HG02840 (cell line): Measurements from ENCODE around the gene LHX1.

Experiments used
- ATAC-seq: cut with Tn5 transposase; IDR thresholded peaks from one replicate; pipeline ENCODE4 v1.9.1; 2021; ENCODE audit warnings: mild to moderate bottlenecking, moderate library complexity, moderate number of reproducible peaks; ENCODE audit not compliant: unreplicated experiment, low FRiP score

Gene LHX1

GRCh38 chr17:36937001-36937958 is at the start of gene LHX1:
TSS of gene LHX1 (plus strand) at chr17:36937475. CDS start at chr17:36938198, 723 bp downstream.
- no peak for ATAC-seq

DNA sequence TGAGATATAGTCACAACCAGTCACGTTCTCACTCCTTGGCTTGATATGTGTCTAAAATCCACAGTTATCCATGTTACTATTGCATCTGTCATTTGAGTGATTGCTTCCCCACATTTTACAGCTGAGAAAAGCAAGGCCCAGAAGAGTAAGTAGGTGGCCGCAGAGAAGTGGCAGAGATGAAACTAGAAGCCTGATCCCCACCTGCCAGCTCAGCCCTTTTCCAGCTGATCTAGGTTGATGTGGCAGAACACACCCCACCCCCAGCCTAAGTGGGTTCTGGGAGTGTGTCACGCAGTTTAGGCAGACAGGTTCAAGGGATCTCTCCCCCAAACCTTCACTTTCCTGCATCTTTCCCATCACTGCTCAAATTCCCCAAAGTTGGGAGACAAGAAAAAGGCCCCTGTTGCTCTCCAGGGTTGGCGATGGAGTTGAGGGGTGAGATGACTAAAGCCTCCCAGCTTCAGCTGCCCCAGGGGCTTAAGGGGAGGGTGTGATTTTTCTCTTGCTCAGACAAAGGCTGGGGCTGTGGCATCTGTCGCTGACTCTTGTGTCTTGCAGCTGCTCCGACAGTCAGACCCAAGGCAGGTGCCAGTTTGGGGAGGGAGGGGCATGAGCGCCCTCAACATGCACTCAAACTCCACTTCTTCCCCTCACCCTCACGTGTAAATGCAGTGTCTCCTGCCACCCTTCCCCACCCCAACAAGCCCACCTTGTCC is 48.9 kb upstream of the LHX1 start:
- no peak for ATAC-seq

DNA sequence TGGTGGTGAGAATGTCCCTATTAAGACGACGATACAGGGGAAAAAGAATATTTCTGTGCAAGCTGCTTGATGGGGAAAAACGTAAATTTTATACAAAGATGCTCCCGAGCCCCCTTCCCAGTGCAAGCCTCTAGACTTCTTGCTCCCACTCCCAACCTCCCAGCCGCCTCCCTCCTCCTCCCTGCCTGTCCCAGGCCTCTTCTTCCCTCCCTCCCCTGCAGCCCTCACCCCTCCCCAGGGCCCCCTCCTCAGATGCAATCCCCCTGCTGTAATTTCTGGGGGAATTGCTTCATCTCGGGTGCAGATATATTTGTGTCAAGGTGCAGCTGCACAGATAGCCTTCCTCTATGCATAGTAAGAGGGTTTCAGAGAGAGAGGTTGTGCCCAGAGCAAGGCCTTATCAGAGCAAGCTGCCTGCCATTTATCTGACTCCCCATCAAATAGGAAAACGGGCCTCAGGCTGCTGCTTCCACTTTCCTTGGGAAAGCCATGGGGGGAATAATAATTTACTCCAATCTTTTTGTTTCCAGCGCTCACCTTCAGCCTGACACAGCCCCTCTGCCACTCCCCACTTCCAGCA is 47.4 kb upstream of the LHX1 start:
- no peak for ATAC-seq

DNA sequence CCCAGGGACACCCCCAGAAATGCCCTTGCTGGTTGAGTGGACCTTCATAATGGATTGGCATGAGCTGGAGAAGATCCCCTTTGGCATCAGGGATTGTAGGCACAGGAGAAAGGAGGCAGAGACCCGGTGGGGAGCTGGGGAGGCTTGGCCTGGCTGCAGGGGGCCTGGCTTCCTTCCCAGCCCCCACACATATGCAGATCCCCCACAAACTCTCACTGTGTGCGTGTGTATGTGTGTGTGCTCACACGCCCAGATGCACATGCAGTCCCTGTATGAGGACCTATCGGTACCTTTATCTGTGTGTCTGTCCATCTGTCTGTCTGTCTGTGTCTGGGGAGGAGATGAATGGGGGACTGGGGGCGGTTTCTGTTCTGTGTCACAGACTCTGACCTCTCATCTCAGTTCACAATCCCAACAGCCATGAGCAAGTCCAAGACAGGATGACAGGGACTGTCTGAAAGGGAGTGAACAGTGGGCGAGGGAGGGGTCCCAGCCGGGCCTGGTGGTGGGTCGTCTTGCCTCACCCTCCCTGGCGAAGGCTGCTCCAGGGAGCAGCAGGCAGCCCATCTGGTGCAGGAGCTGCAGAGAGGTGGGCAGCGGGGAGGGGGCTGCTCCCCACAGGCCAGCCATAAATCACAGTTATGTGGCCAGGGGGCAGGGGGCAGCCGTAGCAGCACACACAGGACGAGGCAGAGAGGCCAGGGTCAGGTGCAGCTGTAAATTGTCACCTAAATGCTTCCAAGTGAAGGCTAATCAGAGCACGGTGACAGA is 46.7 kb upstream of the LHX1 start:
- no peak for ATAC-seq

DNA sequence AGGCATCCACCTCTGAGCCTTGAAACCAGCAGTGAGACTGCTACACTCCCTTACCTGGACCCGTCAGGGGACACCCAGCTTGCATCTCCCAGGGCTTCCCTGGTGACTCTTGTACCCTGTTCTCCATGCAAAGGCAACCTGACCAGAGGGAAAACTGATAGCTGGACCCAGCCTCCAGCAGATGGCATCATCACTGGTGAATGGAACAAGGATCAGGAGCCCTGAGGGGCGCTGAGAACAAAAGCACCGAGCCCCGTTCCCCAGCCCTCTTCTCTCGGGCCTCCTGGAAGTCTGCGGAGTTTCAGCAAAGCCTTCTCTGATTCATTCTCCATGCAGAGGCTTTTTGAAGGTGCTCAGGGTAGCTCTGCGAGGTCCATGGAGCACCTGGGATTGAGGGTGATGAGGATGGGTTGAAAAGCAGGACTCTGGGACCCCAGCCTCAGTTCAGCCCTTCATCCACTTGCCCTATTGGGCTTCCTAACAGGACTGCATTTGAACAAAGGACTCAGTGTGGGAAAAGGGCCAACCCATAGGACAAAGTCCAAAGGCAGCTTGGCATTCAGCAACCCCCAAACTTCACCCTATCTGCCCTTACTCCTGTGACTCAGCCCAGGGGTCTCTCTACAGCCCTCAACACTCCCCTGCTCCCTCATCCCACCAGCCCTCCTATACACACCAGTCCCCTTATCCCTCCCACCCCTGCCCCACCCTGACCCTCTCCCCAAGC is 45.0 kb upstream of the LHX1 start:
- no peak for ATAC-seq

GRCh38 chr17:36894177-36894576 is 43.1 kb upstream of the LHX1 start:
- no peak for ATAC-seq

GRCh38 chr17:36894925-36895324 is 42.4 kb upstream of the LHX1 start:
- ATAC-seq: no peak

DNA sequence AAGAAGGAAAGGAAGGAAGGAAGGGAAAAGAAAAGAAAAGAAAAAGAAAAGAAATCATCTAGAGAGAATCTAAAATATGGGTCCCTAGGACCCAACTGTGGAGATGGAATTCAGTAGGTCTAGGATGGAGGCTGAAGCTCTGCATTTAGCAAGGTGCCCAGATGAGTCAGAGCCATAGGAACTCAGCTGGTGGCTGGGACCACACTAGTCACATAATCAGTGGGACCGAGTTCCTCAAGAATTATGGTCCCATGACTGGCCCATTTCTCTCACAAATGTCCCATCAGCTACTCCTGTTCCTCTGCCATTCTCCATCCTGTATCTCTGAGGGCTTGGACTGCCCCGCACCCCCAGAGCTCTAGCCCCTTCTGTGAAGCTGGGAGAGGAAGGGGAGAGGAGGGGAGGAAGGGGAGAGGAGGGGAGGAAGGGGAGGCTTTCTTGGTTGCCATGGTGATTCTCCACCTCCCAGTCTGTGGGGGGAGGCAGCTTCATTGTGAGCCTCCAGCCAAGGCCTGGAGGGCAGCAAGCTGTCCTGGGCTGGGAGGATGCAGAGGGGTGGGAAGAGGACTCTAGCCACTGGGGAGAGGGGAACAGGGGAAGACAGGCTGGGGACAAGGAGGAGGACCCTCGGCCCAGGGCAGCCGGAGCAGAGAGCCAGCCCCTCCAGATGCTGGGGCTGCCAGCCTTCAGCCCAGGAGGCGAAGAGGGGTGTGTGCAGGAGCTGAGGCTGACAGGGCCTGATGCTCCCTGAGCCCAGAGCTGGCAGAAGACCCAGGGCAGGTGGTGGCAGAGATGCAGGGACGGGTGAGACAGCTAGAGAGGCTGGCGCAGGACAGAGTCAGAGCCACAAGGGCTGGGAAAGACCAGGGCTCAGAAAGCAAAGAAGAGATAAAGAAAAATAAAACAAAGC is 37.8 kb upstream of the LHX1 start:
- no peak for ATAC-seq

- no peak for ATAC-seq
Measured at GRCh38 chr17:36900160-36900512, 37.1 kb upstream of the LHX1 start.

DNA sequence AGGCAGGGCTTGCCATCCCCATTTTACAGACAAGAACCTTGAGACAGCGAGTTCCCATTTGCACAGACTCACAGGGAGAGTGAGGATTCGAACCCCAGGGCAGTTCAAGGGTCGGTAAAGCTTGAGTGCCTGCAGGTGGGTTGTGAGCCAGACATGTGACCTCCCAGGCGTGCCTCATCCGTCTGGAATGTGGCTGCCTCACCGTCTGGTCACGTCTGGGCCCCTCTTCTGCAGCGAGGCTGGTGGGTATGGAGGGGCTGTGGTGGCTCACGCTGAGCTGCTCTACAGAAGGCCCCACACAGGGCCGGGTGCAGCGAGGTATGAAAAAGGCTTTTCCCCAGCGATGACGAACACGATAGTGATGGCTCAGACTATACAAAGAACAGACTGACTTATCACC is 35.8 kb upstream of the LHX1 start:
- ATAC-seq: no peak

GRCh38 chr17:36907407-36907806 is 29.9 kb upstream of the LHX1 start:
- ATAC-seq: no peak

DNA sequence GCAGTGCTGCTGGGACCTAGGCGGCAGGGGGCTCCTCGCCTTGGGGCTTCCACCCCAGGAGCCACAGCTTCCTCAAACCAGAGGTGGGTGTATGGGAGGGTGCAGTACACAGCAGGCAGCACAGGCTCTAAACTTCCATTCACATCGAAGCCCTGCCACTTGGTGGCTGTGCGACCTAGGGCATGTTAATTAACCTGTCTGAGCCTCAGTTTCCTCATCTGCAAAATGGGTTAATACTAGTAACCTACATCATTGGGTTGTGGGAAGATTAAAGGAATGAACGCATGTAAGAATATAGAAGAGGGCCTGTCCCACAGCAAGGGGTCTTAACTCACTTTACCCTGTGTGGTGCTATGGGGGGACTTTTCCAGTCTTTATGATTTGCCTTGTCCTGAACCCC is 26.8 kb upstream of the LHX1 start:
- ATAC-seq: no peak

GRCh38 chr17:36911001-36911400 is 26.3 kb upstream of the LHX1 start:
- no peak for ATAC-seq

DNA sequence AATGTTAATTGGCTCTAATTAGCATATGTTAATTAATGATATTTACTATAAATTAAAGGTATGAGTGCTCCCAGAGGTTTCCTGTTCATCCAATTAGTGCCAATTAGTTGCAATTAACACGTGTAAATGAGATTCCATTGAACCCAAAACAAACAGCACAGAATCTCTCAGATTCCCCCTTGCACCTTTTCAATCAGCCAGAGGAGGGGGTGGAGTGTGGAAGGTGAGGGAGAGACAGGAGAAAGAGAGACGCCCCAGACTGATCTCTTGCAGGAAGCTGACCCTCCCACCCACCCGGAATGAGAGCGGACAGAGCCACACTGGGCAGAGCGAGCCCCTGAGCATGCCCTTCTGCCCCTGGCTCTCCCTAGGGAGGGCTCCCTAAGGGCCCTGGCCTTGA is 24.1 kb upstream of the LHX1 start:
- ATAC-seq: no peak

GRCh38 chr17:36918211-36918691 is 19.0 kb upstream of the LHX1 start:
- ATAC-seq: no peak

DNA sequence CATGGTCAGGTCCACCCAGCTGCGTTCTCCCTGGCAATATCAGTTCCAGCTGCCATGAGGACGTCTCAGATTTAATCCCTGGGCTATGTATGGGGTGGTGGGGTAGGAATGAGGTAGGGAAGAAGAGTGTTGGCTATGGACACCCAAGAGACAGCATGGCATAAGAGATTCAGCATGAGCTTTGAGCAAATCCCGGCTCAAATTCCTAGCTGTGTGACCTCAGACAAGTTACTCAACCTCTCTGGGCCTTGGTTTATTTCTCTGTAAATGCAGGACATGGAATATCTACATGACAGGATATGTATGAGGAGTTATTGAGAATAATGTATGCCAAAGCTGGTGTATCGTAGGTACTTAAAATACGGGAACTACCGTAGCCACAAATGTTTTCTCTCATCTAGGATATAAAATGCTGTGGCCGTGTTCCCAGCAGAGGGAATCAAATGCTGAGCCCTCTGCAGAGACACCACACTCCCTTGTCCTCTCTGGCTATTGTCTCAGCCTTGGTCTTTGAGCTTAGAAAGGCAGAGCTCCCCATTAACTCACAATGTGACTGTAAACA is 17.8 kb upstream of the LHX1 start:
- ATAC-seq: no peak

GRCh38 chr17:36920032-36921005 is 17.0 kb upstream of the LHX1 start:
- ATAC-seq: no peak
